ENCODE measurements around the gene HOXA11. TPM values are rescaled to one million over a fixed set of nuclear protein-coding genes. Genes with fewer than 3 reads are reported as not detected.
A peak's percentile ranks its signal among the peaks of the same experiment; 100 is the strongest.

The HOXA11 gene
- polyA plus RNA-seq, 3 donors = 30.6 to 39.2 (median 37.7) TPM

DNA sequence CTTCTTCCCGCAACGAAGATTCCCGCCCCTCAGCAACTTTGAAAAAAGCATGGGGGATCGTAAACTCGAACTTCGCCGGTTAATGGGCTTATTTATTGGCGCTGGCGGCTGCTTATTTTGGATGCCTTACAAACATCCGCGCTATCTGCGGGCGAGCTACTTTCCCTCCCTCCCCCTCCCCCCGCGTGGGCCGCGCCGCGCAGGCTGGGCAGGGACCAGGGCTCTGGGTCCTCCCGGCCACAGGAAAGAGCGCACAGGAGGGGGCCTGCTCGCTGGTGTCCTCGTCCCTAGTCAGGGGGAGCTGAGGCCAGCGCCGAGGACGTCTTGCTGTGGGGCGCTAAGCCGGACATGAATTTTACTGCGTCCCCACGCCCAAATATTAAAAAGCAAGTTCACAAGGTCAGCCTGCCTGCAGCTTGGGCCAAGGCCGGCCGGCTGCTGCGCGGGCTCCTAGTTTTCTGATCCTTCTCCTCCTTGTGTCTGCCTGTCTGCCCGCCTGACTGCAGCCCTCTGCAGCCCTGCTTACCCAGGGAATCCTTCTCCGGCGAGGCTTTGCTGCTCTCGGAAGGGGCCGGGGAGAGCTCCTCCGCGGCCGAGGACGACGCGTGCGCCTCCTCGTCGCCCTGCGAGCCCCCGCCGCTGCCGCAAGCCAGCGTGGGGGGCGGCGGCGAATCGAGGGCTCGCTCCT is 12.1 kb downstream of the HOXA11 start:
- peak; percentile 86 for DNase-seq

DNA sequence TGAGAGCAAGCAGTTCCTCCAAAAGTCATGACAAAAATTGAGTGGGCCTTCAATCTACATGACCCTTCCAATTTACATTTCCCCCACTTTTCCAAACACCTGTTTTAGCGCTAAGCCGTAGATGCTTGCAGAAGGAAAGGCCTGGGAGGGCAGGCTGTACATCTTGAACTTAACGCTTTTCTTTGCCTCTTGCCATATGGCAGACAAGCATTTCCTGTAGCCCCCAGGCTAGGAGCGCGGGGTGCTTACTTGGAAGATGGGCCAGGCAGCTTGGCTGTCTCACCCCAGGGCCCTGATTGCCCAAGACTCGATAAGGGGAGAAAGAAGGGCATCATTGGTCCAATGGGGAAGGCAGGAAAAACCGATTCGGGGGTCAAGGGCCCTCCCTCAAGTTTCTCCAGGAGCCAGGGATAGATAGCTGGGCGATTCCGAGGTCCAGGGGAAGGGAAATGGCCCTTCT is 12.7 kb downstream of the HOXA11 start:
- DNase-seq = no peak

- DNase-seq = no peak
Observed at GRCh38 chr7:27171637-27172314, 13.3 kb downstream of the HOXA11 start.

DNA sequence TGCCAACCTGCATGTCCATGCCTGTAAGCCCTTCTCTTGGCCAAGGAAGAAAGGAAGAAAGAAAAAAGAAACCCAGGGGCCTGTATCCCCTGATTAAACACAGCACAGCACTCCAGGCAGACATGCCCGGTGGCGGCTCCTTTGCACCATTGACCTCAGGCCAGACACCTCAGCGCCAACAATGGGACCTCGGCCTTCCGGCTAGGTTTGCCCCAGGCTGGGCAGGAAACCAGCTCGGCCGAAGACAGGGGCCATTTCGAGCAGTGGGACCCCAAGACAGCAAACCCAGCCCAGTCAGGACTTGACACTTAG is 13.8 kb downstream of the HOXA11 start:
- DNase-seq = no peak

DNA sequence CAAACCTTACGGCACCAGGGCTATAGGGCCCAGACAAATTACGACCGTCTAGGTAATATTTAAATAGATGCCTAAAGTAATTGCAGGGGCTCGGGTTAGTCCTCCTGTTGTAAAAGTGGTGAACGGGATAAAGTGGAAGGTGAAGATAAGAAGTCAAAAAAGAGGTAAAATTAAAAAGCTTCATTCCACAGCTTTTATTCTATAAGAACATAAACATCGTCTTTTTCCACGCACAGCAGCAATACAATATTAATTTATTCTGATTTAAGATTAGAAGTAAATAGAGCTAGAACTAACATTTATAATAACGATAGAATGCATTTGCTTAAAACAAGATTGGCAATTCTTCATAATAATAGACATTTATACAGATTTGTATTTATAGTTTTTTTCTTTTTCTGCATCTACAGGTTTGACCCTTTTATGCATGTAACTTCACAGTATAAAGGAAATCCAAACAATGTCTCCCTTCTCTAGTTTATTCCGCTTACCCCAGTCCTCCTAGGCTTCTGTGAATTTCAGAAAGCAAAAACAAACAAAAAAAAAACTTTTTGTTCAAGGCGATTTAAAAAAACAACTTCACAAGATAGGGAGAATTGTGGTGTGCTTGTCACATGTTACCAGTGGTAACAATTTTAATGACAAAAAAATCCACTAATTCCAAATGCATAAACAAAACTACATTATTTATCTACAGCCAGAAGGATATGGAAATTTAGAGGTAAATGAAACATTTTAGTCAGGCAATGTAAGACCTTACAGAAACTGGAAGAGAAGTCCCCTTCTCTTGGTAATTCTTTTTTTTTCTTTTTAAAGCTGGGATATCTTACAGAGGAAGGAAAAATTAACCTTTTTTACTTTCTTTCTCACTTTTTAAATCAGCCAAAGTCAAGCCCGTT is 14.4 kb downstream of the HOXA11 start:
- DNase-seq = no peak

GRCh38 chr7:27169658-27170425 is 15.2 kb downstream of the HOXA11 start:
- DNase-seq = peak; percentile 68

DNA sequence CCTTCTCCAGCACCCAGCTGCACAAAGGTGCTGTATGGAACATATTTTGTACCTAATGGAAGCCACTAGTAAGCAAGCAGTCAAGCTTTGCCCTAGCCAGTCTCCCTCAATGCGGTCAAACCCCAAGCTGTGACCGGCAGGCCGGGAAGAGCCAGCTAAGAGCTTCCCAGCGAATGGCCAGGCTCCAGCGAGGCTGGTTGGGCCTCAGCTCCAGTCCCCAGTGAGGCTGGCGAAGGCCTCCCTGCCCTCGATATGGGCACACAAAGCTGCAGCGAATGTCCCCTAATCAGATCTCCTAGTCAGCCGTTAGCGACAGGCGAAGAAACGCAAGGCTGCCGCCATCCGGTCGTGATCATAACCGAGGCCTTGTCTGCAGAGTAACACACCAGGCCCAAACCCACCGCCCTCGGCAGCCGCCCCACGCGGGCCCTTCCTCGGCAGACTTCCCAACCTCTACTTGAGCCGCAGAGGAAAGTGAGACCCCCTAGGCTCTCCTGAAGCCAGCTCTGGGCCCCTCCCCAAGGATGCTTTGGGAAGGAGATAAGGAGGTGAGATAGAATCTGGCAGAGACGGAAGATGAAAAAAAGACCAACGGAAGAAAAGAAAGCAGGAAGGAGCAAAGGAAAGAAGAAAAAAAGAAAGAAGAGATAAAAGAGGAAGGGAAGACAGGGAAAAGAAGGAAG is 16.6 kb downstream of the HOXA11 start:
- DNase-seq = no peak

DNA sequence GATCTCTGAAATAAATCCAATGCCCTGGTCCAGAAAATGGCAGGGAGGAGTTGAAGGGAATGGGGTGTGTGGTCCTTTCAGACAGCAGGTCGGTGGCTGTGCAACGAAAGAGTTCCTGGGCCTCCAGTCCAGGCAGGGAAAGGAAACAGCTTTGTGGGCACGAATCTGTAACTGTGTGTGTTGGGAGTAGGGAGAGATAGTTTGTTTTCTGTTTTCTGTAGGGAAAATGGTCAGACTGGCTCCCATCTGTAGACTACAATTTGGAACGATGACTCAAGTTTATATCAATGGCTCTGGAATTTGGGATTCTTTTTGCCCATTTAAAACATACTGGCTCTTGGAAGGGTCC is 17.1 kb downstream of the HOXA11 start:
- DNase-seq = no peak

DNA sequence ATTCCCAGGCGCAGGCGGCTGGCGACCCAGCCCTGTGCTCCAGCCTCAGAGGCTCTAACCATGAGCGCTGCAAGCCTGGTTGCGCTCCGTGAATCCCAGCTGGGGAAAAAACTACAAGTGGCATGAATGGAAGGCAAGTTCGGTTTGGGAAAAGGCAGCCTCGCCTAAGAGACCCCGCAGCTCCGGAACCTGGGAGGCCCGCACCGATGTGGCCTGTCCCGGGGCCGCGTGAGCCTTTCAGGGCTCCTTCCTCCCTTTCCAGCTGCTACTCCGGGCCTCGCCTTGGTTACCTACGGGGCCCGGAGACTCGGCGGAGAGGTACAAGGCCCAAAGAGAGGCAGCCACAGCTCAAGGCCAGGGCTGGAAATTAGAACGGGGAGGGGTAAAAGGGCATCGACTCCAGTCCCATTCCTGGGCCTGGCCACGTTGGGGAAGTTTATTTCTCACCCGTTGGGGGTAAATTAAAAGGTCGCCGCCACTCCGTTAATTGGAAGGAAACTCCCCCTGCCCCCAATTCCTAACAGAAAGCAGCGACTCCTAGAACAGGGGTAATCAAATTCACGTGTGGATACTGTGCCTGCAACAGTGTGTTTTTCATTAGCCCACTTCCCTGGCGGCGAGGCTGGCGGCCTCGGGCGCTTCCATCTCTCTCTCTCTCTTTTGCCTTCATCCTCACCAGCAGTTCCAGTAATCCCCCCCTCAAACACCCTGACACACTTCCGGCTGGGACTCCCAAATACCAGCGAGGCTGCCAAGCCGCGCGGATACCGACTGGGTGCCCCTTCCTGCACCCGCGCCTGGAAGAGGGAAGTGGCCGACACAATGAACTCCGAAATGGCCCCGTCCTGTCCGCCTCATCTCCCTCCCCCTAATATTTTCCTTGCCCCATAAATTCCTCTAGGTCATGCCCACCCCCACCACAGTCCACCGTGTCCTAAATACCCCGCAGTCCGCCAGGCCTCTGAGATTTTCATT is 18.2 kb downstream of the HOXA11 start:
- no peak for DNase-seq

DNA sequence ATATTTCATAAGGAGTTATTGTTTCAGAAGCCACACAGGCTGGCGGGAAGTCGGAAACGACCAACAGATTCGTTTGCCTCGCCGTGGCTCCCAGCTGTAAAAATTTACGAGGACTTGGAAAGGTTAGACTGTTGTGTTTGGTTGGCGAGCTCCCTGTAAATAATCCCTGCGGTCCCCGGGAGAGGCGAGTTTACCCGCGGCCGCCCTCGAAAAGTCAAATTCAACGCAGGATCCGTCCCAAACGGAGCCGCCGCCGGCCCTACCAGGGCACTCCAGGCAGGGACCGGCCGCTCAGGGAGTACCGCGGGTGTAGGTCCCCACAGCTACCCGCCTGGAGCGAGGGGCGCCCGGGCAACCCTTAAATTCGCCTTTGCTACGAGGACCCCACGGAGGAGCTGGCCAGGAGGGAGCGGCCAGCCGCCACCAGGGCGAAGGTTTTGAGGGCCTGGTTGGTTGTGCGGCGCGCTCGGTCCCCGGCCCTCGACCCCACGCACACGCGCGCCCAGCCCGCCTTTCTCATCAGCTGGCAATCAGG is 19.0 kb downstream of the HOXA11 start:
- peak; percentile 91 for DNase-seq

DNA sequence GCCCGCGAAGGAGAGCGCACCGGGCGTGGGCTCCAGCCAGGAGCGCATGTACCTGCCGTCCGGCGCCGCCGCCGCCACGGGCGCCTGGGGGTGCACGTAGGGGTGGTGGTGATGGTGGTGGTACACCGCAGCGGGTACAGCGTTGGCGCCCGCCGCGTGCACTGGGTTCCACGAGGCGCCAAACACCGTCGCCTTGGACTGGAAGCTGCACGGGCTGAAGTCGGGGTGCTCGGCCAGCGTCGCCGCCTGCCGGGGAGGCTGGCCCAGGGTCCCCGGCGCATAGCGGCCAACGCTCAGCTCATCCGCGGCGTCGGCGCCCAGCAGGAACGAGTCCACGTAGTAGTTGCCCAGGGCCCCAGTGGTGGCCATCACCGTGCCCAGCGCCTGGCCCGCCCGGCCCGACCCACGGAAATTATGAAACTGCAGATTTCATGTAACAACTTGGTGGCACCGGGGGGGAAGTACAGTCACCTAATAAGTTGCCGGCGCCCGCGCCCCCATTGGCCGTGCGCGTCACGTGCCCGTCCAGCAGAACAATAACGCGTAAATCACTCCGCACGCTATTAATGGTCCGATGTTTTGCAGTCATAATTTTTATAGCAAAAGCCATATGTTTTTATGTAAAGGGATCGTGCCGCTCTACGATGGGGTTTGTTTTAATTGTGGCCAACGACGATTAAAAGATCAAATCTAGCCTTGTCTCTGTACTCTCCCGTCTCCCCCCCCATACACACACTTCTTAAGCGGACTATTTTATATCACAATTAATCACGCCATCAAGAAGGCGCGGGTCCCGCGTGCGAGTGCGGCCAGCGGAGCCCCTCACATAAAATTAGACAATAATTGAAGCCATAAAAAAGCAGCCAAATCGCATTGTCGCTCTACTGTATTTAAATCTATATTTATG is 19.7 kb downstream of the HOXA11 start, which contains the start of gene HOXA9:
Gene HOXA9, minus strand, starts transcription at position 449 of the 907 bp plus-strand sequence. Its CDS starts 80 bp downstream, at position 369.
- DNase-seq = peak; percentile 94

GRCh38 chr7:27164367-27165088 is 20.5 kb downstream of the HOXA11 start:
- no peak for DNase-seq

GRCh38 chr7:27164045-27164366 is 21.0 kb downstream of the HOXA11 start:
- DNase-seq = no peak

DNA sequence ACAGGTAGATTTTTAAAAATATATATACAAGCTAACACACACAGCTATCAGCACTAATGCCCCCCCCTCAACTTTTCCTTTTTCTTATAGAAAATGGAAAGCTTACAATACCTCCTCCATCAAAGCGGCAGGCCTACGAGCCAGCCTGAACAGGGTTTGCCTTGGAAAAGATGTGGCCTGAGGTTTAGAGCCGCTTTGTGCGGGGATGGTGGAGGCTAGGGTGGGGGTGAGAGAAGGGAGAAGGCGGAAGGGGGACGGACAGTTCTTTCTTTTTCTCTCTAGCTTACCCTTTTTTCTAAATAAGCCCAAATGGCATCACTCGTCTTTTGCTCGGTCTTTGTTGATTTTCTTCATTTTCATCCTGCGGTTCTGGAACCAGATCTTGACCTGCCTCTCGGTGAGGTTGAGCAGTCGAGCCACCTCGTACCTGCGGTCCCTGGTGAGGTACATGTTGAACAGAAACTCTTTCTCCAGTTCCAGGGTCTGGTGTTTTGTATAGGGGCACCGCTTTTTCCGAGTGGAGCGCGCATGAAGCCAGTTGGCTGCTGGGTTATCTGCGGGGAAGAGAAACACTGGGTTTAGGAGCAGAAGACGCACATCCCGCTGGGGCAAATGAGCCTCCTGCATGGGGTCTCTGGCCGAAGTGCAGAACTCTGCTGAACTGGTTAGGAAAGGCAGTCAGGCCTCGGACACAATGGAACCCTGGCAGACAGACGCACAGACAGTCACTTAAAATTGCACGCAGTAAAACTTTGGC is 21.6 kb downstream of the HOXA11 start:
- DNase-seq = no peak

DNA sequence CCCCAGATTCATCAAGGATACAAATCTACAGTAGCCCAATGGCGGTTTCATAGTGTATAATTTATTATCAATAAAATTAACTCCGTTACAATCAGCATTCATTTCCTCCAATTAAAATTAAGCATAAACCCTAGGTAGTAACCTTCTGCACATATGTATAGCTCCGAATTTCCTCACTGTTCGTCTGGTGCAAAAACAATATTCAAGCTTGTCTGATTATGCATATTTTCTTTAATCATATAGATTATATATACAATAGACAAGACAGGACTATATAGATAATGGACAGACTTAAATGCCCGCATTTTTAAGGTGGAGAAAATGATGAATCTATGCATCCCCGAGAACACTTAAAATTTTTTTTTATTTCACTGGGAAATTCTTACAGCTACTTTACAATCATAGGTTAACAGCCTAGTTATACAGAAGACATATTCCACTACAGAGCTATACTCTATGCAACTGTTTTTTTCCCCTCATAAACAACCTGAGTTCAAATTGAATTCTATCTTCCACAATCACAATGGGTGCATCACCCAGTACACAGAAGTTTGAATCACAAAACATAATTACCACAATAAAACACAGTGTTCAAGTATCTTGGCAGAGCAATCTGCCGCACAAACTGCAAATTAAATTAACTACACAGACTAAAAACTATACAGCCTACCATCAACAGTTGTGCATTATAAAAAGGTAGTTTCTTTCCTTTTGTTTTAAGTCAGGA is 22.3 kb downstream of the HOXA11 start:
- DNase-seq = no peak

DNA sequence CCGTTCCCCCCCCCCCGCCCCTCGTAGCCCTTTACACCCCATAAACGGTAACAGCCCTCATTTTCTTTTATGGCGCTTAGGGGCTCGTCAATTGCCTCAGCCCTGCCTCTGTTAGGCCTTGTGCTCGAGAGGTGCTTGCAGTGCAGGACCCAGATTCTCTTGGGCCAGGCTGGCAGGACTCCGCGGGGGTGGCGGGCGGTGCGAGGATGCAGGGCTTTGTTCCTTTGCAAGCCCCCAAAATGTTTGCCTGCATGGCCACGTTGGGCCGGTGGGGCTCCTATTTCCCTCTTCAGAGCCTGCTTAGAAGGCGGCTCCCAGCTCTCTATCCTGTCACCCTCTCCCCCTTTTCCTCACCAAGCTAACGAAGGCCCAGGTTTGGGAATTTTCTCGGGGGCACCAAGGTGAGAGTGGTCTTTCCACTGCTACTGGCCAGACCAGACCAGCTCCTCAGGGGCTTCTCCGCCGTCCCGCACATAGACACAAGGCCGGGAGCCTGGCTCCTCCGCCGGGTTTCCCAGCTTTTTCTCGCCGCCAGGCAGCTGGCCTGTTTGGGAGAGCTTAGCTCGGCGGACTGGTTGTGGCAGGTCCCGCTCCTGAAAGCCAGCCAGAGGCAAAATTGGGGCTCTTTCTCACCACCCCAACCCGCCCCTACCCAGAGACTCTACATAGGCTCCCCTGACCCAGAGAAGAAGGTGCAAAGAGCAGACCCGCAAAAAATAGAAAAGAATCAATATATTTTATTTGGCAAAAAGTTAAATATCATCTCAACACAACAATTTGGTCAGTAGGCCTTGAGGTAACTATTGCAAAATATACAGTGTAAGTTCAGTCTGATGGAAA is 23.1 kb downstream of the HOXA11 start:
- DNase-seq = no peak

Data from renal pelvis (tissue), 4 donors.